ENCODE data around the gene CRTC1. TPM values are rescaled to one million over a fixed set of nuclear protein-coding genes. Genes with fewer than 3 reads are reported as not detected.
A peak's percentile ranks its signal among the peaks of the same experiment; 100 is the strongest.
"Not testable (repeated sequence)": the region's sequence is repeated elsewhere in the genome, so short reads cannot be mapped to it uniquely, and the experiment has no call there.

CRTC1 gene
- total RNA-seq, 2 experiments from 2014 or later, result 10.2 to 10.3 TPM

DNA sequence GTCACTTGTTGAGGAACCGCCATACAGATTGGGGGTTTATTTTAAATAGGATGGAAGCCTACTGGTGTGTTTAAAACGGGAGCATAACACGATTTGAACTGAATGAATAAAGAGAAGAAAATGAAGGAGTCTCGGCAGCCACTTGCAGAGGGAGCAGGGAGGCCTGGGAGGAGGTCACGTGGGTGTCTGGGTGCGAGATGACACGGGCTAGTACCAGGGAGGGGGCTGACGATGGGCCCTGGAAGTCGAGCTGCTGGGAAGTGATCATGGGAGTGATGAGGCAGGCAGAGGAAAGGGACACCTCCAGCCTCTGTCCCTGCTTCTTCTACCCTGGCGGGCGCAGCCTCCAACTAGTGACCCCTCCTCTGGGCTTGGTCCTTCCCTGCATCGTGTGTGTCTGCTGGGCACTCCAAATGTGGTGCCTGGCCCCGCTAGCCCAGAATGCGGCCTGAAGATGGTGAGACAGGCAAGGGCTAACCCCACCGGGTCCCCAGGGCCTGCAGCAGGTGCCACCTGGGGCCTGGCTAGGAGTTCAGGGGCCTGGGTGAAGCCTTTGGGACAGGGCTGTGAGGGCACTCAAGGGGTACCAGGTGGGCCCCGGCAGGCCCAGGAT is 35.5 kb downstream of the CRTC1 start:
- ChIA-PET POLR2A (no interaction called here), CTCF (no interaction called here)
- Mint-ChIP-seq H3K27me3 (no peaks in the 10 kb centered on the region), H3K4me3 (no peak overlapping the region), H3K36me3 (ENCODE audit: low read depth) (no peaks in the 10 kb centered on the region), H3K9me3 (no peaks in the 10 kb centered on the region), H3K4me1 (no peaks in the 10 kb centered on the region), H3K27ac (peak overlapping the region; percentile 25)
- no peak for DNase-seq

DNA sequence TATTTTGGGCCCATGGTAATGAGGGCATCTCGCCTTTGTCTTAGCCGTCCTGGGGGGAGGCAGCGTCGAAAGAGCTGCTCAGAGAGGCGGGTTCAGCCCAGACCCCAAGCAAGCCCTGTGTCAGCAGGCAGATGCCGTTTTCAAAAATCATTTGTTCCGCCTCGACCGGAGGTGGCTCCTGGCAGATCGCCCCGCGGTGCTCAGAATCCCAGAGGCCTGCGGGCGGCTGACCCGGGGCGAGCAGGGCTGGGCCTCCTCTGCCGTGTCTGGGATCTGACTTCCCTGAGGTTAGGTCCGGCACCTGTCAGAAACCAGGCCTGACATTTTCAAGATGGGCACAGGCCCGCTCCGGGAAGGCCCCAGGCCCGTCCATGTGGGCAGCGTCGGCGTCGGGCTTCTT is 36.1 kb downstream of the CRTC1 start:
- no peak overlapping the region for H3K27ac Mint-ChIP-seq
- no peaks in the 10 kb centered on the region for H3K27me3 Mint-ChIP-seq
- ChIA-PET CTCF (no interaction called here), POLR2A (no interaction called here)
- no peak for DNase-seq
- H3K4me3 Mint-ChIP-seq, result no peak overlapping the region
- no peaks in the 10 kb centered on the region for H3K36me3 Mint-ChIP-seq (ENCODE audit: low read depth)
- no peaks in the 10 kb centered on the region for H3K9me3 Mint-ChIP-seq
- H3K4me1 Mint-ChIP-seq, result no peaks in the 10 kb centered on the region

DNA sequence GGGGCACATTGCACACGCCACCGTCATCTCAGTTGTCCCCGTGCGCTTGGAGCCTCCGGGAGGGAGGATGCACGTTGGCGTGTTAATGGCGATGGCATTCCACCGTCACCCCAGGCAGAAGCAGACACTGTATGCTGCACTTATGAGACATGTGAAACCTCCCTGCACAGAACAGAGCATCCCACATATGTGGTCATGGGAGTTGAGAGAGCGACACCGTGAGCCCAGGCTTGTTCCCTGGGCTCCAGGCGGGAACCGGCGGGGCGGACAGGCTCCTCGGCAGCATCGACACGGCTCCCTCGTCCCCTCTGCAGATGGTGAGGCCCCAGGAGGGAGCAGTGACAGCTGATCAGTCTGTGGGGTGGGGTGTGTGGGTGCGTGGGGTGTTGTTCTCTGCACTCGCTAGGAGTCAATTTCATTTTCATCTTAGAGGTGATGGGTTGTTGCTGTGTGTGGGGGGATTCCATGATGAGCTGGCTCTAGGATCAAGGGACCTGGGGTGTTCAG is 40.4 kb downstream of the CRTC1 start:
- Mint-ChIP-seq H3K9me3 (no peaks in the 10 kb centered on the region), H3K4me3 (no peak overlapping the region), H3K27ac (no peak overlapping the region), H3K4me1 (no peaks in the 10 kb centered on the region), H3K27me3 (no peaks in the 10 kb centered on the region), H3K36me3 (ENCODE audit: low read depth) (no peaks in the 10 kb centered on the region)
- no peak for DNase-seq
- ChIA-PET CTCF (interaction anchor here (1.5 kb wide), 1 partner anchor 9 kb away, joined by 4 read pairs; no protein-coding TSS in a partner anchor), POLR2A (no interaction called here)

DNA sequence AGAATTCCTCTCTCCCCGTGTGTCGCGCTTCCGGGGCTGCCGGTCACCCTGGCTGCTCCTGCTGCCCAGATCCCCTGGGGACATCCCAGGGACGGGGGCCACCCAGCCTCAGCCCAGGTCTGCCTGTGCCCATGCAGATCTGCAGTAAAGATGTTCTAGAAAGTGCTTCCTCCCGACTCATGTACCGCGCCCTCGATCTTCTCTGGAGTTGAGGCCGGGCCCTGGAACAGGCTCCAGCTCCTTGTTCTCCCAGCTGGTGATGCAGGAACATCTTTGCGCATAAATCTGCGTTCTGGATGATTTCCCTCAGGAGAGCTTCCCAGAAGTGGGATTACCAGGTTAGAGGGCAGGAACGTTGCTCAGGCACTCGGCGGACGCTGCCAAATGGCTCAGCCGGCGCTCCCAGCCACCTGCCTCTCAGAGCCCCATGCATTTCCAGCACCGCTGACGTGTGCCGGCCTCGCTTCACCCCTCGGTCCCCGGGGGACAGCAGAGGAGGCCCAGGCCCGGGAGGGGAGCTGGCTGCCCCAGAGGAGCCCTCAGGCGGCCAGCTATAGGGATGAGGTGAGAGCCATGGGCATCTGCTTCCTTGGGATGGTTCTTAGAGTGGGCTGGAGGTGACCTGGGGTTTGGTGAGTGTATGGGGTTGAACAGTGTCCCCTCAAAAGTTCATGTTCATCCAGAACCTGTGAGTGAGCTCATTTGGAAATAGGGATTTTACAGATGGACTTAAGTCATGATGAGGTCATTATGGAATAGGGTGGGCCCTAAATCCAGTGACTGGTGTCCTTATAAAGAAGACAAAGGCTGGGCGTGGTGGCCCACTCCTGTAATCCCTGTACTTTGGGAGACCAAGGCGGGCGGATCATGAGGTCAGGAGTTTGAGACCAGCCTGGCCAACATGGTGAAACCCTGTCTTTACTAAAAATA is 42.6 kb downstream of the CRTC1 start:
- H3K36me3 Mint-ChIP-seq (ENCODE audit: low read depth), result no peaks in the 10 kb centered on the region
- H3K9me3 Mint-ChIP-seq, result no peaks in the 10 kb centered on the region
- no peak overlapping the region for H3K4me3 Mint-ChIP-seq
- DNase-seq, result no peak
- H3K27me3 Mint-ChIP-seq, result no peaks in the 10 kb centered on the region
- H3K27ac Mint-ChIP-seq, result no peak overlapping the region
- ChIA-PET CTCF (interaction anchor here (0.6 kb wide), 1 partner anchor 38 kb away, joined by 3 read pairs; no protein-coding TSS in a partner anchor), POLR2A (no interaction called here)
- no peaks in the 10 kb centered on the region for H3K4me1 Mint-ChIP-seq

DNA sequence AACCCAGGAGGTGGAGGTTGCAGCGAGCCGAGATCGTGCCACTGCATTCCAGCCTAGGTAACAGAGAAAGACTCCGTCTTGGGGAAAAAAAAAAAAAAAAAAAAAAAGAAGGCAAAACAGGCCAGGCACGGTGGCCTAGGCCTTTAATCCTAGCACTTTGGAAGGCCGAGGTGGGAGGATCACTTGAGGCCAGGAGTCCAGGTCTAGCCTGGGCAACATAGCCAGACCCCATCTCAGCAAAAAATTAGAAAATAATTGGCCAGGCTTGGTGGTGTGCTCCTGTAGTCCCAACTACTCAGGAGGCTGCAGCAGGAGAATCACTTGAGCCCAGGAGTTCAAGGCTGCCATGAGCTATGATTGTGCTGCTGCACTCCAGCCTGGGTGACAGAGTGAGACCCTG is 43.4 kb downstream of the CRTC1 start:
- POLR2A ChIA-PET, result no interaction called here
- Mint-ChIP-seq H3K9me3 (no peaks in the 10 kb centered on the region), H3K4me1 (no peaks in the 10 kb centered on the region), H3K4me3 (no peak overlapping the region), H3K27ac (no peak overlapping the region), H3K27me3 (no peaks in the 10 kb centered on the region), H3K36me3 (ENCODE audit: low read depth) (no peaks in the 10 kb centered on the region)
- DNase-seq, result no peak
- CTCF ChIA-PET, result interaction anchor here (0.6 kb wide), 1 partner anchor 38 kb away, joined by 3 read pairs; no protein-coding TSS in a partner anchor

DNA sequence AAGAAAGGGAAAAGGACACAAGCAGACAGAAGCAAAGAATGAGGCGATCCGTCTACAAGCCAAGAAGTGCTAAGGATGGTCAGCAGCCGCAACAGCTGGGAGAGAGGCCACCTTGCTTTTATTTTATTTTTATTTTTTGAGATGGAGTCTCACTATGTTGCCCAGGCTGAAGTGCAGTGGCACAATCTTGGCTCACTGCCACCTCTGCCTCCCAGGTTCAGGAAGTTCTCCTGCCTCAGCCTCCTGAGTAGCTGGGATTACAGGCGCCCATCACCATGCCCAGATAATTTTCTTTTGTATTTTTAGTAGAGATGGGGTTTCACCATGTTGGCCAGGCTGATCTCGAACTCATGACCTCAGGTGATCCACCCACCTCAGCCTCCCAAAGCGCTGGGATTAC is 44.1 kb downstream of the CRTC1 start:
- DNase-seq; H3K27me3 Mint-ChIP-seq; POLR2A ChIA-PET; H3K4me1 Mint-ChIP-seq; H3K9me3 Mint-ChIP-seq; H3K36me3 Mint-ChIP-seq (ENCODE audit: low read depth); H3K4me3 Mint-ChIP-seq; H3K27ac Mint-ChIP-seq; CTCF ChIA-PET: not testable (repeated sequence)

DNA sequence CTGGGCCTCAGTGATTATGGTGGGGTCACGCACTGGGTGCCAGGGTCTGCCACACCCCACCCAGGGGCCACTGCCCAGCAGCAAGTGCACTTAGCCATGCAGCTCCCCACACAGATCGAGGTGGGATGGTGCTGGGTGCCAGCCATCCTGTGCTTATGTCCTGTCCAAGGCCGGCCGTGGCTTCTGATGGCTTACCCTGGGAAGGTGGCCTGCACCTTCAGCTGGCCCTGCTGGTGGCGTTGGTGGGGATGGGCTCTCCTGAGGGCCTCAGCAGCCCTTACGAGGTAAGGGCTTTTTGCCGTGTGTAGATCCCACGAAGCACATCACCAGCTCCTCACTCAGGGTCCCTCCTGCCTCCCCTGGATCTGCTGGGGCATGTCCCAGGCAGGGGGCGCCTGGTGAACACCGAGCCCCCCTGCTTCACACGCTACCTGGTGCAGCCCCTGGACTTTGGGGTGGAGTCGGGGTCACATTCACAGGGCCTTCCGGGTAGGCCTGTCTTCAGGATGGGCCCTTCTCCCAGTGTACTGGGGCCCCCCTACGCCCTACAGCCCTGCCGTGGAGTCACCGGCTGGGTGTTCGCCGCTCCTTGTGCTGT is 46.6 kb downstream of the CRTC1 start:
- no peaks in the 10 kb centered on the region for H3K27me3 Mint-ChIP-seq
- H3K36me3 Mint-ChIP-seq (ENCODE audit: low read depth), result no peaks in the 10 kb centered on the region
- H3K9me3 Mint-ChIP-seq, result no peaks in the 10 kb centered on the region
- no peak overlapping the region for H3K4me3 Mint-ChIP-seq
- H3K27ac Mint-ChIP-seq, result no peak overlapping the region
- CTCF ChIA-PET, result interaction anchor here (0.6 to 1.1 kb wide), 2 partner anchors 9 to 133 kb away, joined by 3 read pairs; no protein-coding TSS in a partner anchor
- POLR2A ChIA-PET, result no interaction called here
- no peak for DNase-seq
- H3K4me1 Mint-ChIP-seq, result no peaks in the 10 kb centered on the region

DNA sequence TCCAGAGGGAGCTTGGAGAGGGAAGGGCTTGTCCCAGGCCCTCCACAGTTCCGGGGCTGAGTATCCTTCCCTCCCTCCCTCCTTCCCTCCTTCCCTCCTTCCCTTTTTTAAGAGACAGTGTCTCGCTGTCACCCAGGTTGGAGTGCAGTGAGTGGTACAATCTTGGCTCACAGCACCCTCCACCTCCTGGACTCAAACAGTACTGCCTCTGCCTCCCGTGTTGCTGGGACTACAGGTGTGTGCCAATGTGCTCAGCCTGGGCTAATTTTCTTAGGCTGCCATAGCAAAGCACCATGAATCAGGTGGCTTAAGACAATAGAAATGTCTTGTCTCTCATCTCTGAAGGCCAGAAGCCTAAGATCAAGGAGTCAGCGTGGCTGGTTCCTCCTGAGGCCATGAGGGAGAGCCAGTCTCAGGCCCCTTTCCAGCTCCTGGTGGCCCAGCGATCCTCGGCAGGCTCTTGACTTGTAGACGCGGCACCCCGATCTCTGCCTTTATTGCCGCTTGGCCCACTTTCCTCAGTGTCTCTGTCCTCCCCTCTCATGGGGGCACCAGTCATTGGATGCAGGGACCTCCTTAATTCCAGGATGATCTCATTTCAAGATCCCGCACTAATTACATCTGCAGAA is 47.5 kb downstream of the CRTC1 start:
- H3K4me1 Mint-ChIP-seq, result no peaks in the 10 kb centered on the region
- ChIA-PET POLR2A (interaction anchor here (0.6 kb wide), 1 partner anchor 56 kb away, joined by 4 read pairs; no protein-coding TSS in a partner anchor), CTCF (no interaction called here)
- no peaks in the 10 kb centered on the region for H3K9me3 Mint-ChIP-seq
- H3K27me3 Mint-ChIP-seq, result no peaks in the 10 kb centered on the region
- no peaks in the 10 kb centered on the region for H3K36me3 Mint-ChIP-seq (ENCODE audit: low read depth)
- H3K4me3 Mint-ChIP-seq, result no peak overlapping the region
- no peak overlapping the region for H3K27ac Mint-ChIP-seq
- DNase-seq, result no peak

DNA sequence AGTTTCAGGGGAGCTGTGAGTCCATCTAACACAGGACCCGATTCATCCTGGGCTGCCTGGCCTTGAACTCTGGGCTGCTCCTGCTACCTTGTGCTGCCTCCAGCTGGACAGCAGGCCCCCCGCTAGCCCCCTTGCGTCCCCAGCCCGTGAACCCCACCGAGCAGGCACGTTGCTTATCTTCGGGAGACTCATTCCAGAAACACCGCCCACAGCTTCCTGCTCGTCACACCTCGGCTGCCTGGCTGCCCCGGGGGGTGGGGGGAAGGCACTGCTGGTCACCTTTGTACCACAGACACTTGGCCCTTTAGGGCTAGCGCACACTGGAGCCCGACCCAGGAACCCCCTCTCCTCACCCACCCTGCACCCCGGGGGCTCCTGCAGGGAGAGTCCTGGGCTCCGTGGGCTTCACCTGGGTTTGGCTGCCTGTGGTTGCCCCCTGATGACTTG is 48.1 kb downstream of the CRTC1 start:
- H3K4me1 Mint-ChIP-seq, result no peaks in the 10 kb centered on the region
- no peaks in the 10 kb centered on the region for H3K9me3 Mint-ChIP-seq
- no peaks in the 10 kb centered on the region for H3K27me3 Mint-ChIP-seq
- H3K4me3 Mint-ChIP-seq, result no peak overlapping the region
- no peaks in the 10 kb centered on the region for H3K36me3 Mint-ChIP-seq (ENCODE audit: low read depth)
- H3K27ac Mint-ChIP-seq, result no peak overlapping the region
- DNase-seq, result no peak
- CTCF ChIA-PET, result no interaction called here
- POLR2A ChIA-PET, result interaction anchor here (0.6 kb wide), 1 partner anchor 56 kb away, joined by 4 read pairs; no protein-coding TSS in a partner anchor

DNA sequence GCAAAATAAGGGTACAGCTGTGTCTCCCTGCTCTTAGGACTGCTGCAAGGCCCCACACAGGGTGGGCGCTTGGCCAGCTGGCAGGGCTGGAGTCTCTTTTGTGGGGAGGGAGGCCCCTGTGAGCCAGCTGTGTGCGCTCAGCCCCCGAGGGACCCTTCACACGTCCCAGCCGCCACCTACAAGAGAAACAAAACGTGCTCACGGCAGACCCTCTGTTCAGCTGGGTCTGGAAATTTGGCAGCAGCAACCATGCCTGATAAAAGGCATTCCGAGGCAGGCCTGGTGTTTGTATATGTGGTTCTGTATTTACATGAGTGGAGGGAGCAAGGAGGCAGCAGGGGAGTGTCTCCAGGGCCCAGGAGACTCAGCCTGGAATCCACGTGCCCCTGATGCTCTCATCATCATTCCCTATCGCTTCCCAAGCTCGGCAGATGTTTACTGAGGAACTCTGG is 49.7 kb downstream of the CRTC1 start:
- no peaks in the 10 kb centered on the region for H3K4me1 Mint-ChIP-seq
- CTCF ChIA-PET, result interaction anchor here (0.6 to 1.3 kb wide), 2 partner anchors 9 to 39 kb away, joined by 4 read pairs; no protein-coding TSS in a partner anchor
- H3K4me3 Mint-ChIP-seq, result no peak overlapping the region
- no peak for DNase-seq
- no peaks in the 10 kb centered on the region for H3K36me3 Mint-ChIP-seq (ENCODE audit: low read depth)
- POLR2A ChIA-PET, result no interaction called here
- H3K27me3 Mint-ChIP-seq, result no peaks in the 10 kb centered on the region
- H3K9me3 Mint-ChIP-seq, result no peaks in the 10 kb centered on the region
- H3K27ac Mint-ChIP-seq, result no peak overlapping the region

DNA sequence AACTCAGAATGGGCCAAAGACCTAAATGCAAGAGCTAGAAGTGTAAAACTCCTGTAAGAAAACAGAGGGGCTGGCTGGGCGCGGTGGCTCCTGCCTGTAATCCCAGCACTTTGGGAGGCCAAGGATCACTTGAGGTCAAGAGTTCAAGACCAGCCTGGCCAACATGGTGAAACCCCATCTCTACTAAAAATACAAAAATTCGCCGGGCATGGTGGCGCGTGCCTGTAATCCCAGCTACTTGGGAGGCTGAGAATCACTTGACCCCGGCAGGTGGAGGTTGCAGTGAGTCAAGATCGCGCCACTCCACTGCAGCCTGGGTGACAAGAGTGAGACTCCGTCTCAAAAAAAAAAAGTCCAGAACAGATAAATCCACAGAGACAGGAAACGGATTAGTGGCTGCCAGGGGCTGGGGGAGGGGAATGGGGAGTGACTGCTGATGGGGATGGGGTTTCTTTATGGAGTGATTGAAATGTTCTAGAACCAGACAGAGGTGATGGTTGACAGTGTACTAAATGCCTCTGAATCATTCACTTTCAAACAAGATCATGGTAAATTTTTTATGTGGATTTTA is 50.4 kb downstream of the CRTC1 start:
- H3K9me3 Mint-ChIP-seq; POLR2A ChIA-PET; H3K27ac Mint-ChIP-seq; H3K36me3 Mint-ChIP-seq (ENCODE audit: low read depth); H3K4me3 Mint-ChIP-seq; H3K4me1 Mint-ChIP-seq; DNase-seq; H3K27me3 Mint-ChIP-seq: not testable (repeated sequence)
- CTCF ChIA-PET, result interaction anchor here (0.8 to 1.3 kb wide), 2 partner anchors 9 to 65 kb away, joined by 3 to 4 read pairs; no protein-coding TSS in a partner anchor

DNA sequence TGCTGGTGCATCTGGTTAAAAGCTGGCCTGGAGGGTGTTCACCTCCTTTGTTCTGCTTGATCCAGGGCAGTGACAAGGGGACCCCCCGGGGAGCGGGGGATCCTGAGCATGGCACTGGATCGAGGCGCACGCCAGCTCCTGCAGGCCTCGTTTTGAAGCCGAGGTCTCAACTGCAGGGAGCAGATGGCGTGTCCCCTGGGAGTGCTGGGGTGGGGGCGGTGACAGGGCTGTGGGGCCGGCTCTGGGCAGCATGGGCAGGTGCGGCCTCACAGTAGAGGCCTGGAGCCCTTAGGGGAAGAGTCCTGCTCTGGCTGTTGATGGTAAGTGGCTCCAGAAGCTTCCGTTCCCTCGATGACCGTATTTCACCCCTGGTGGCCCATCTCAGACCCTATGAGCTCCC is 51.8 kb downstream of the CRTC1 start:
- CTCF ChIA-PET, result interaction anchor here (0.9 kb wide), 1 partner anchor 141 kb away, joined by 3 read pairs; no protein-coding TSS in a partner anchor
- POLR2A ChIA-PET, result no interaction called here
- Mint-ChIP-seq H3K4me3 (no peak overlapping the region), H3K9me3 (no peaks in the 10 kb centered on the region), H3K27me3 (no peaks in the 10 kb centered on the region), H3K4me1 (no peaks in the 10 kb centered on the region), H3K36me3 (ENCODE audit: low read depth) (no peaks in the 10 kb centered on the region), H3K27ac (no peak overlapping the region)
- no peak for DNase-seq

All from activated CD4-positive, alpha-beta T cell treated with anti-CD3 and anti-CD28 coated beads, Interleukin-2, amount 10 ng/mL, durations not matched to agents 7 days and 5 days (primary cell).